HepG2 (cell line): ENCODE results near the gene TOR1AIP1. TPM values are rescaled to one million over a fixed set of nuclear protein-coding genes. Genes with fewer than 3 reads are reported as not detected.

Source experiments
- ATAC-seq: fragments of 200-7000 bp; cut with Tn5 transposase; 3 replicates; pipeline ENCODE4 v1.9.1; 2020; ENCODE audit warnings: mild to moderate bottlenecking, moderate library complexity
- BruUV-seq: library from RNA; stranded (reverse); fragments of 400-500 nt; replicated peaks from 2 replicates; lab custom pipeline; 2021; lab: Mats Ljungman, UMichigan
- CTCF ChIA-PET: fragments of 300-600 bp; formaldehyde crosslinking; extraction: SDS; loops from one replicate; lab custom pipeline; 2021; ENCODE audit warnings: low total read pairs, inconsistent platforms, low intra/inter-chr PET ratio; lab: Yijun Ruan, JAX
- POLR2A ChIA-PET: fragments of 350-600 bp; sonication (Branson Sonifier 250); formaldehyde crosslinking; loops from one replicate; lab custom pipeline; 2020; ENCODE audit warnings: antibody characterized with exemption, inconsistent platforms; lab: Yijun Ruan, JAX
- DNase-seq: peaks from one replicate; pipeline ENCODE4 v3.0.0-alpha.2; 2015; ENCODE audit warnings: low spot score
- FAIRE-seq: peaks from 3 replicates; lab custom pipeline; 2011; peaks lifted over from hg19 to GRCh38; lab: Jason Lieb, UNC
- H2AFZ ChIP-seq: one replicate; pipeline ENCODE4 v1.6.1; 2011; ENCODE audit warnings: low read length, inconsistent platforms
- H3K27ac ChIP-seq: fragments of 300-600 bp; 3 replicates; pipeline ENCODE4 v1.8.0; 2011; ENCODE audit warnings: mixed run types, mild to moderate bottlenecking, mixed read lengths, low read length, inconsistent platforms; ENCODE audit not compliant: insufficient read depth; ENCODE audit errors: extremely low read length
- H3K27me3 ChIP-seq, 2 experiments: fragments of 200-600 bp in 1 of 2; 2 replicates in 1 of 2; 3 replicates in 1 of 2; pipeline versions ENCODE4 v1.6.0 to v1.8.0; 2011; ENCODE audit warnings: low read length in 2 of 2, mild to moderate bottlenecking in 2 of 2, moderate library complexity in 2 of 2, inconsistent platforms in 1 of 2; ENCODE audit not compliant: insufficient read depth in 2 of 2, control insufficient read depth in 1 of 2
- H3K36me3 ChIP-seq, 2 experiments: fragments of 200-600 bp in 1 of 2; replicated peaks in 1 of 2; 2 replicates in 1 of 2; 3 replicates in 1 of 2; pipeline versions ENCODE4 v1.5.1 to v1.8.0; 2011; ENCODE audit warnings: low read length in 2 of 2, inconsistent platforms in 1 of 2; ENCODE audit not compliant: insufficient read depth in 2 of 2, control insufficient read depth in 1 of 2
- H3K4me1 ChIP-seq: 2 replicates; pipeline ENCODE4 v1.5.1; 2012; ENCODE audit warnings: low read length, inconsistent platforms; ENCODE audit not compliant: insufficient read depth
- H3K4me2 ChIP-seq: 2 replicates; pipeline ENCODE4 v1.6.0; 2011; ENCODE audit warnings: low read depth, low read length, inconsistent platforms
- H3K4me3 ChIP-seq, 3 experiments: fragments of 200-600 bp in 1 of 3; sonication (generic), shearing (Covaris generic) in 1 of 3; replicated peaks in 1 of 3; 2 replicates each; pipeline ENCODE4 v1.5.1; 2011 to 2016; ENCODE audit warnings: low read length in 3 of 3, inconsistent platforms in 2 of 3, low read depth in 2 of 3, mild to moderate bottlenecking in 2 of 3, control low read depth in 1 of 3, mixed read lengths in 1 of 3; ENCODE audit not compliant: insufficient read depth in 1 of 3
- H3K79me2 ChIP-seq: one replicate; pipeline ENCODE4 v1.6.1; 2011; ENCODE audit warnings: low read length, inconsistent platforms; ENCODE audit not compliant: insufficient read depth
- H3K9ac ChIP-seq: 2 replicates; pipeline ENCODE4 v1.6.0; 2011; ENCODE audit warnings: mild to moderate bottlenecking, low read depth, low read length, inconsistent platforms; ENCODE audit not compliant: insufficient read depth
- H3K9me3 ChIP-seq: 2 replicates; pipeline ENCODE4 v1.5.1; 2012; ENCODE audit warnings: mild to moderate bottlenecking, low read length
- H4K20me1 ChIP-seq: 2 replicates; pipeline ENCODE4 v1.6.0; 2011; ENCODE audit warnings: inconsistent platforms, mild to moderate bottlenecking, low read length, moderate library complexity; ENCODE audit not compliant: insufficient read depth
- ATF6 ChIP-seq: sonication (generic); formaldehyde crosslinking; conservative IDR thresholded peaks from 2 replicates; pipeline ENCODE4 v1.4.0; 2020; ENCODE audit warnings: missing genetic modification reagents
- GTF3A ChIP-seq: sonication (generic); formaldehyde crosslinking; conservative IDR thresholded peaks from 2 replicates; pipeline ENCODE4 v1.4.0; 2020; ENCODE audit warnings: mild to moderate bottlenecking, missing genetic modification reagents
- HNRNPH1 ChIP-seq: fragments of 200-400 bp; formaldehyde crosslinking; optimal IDR thresholded peaks from 2 replicates; pipeline ENCODE3; 2017; ENCODE audit warnings: mild to moderate bottlenecking, low read depth, low read length
- JUN ChIP-seq: sonication (generic); formaldehyde crosslinking; IDR thresholded peaks from 2 replicates; pipeline ENCODE4 v1.4.0; 2020; ENCODE audit warnings: mild to moderate bottlenecking, missing genetic modification reagents
- NPAS2 ChIP-seq: sonication (generic); formaldehyde crosslinking; IDR thresholded peaks from 2 replicates; pipeline ENCODE4 v1.8.0; 2022; ENCODE audit warnings: mild to moderate bottlenecking, missing genetic modification reagents, borderline replicate concordance
- SATB2 ChIP-seq: sonication (generic); formaldehyde crosslinking; IDR thresholded peaks from 2 replicates; pipeline ENCODE4 v1.5.0; 2020; ENCODE audit warnings: missing genetic modification reagents
- SP1 ChIP-seq, 2 experiments: fragments of 450-650 bp in 1 of 2; sonication (generic) in 1 of 2; formaldehyde crosslinking in 1 of 2; IDR thresholded peaks; 2 replicates each; pipeline versions ENCODE4 v1.4.0 to v1.6.1; 2016 to 2020; ENCODE audit warnings: missing genetic modification reagents in 1 of 2
- STAG1 ChIP-seq: sonication (generic); formaldehyde crosslinking; IDR thresholded peaks from 2 replicates; pipeline ENCODE4 v1.4.0; 2020; ENCODE audit warnings: missing genetic modification reagents
- TCF7L2 ChIP-seq: IDR thresholded peaks from 2 replicates; pipeline ENCODE4 v1.6.1; 2011; ENCODE audit warnings: mild to moderate bottlenecking, low read depth, low read length, moderate library complexity
- ZNF180 ChIP-seq: sonication (generic); formaldehyde crosslinking; IDR thresholded peaks from 2 replicates; pipeline ENCODE4 v1.4.0; 2020; ENCODE audit warnings: low read depth, missing genetic modification reagents, borderline replicate concordance
- ZNF281 ChIP-seq: sonication (generic); formaldehyde crosslinking; IDR thresholded peaks from 2 replicates; pipeline ENCODE4 v1.4.0; 2020; ENCODE audit warnings: missing genetic modification reagents, borderline replicate concordance
- ZNF329 ChIP-seq: sonication (generic); formaldehyde crosslinking; IDR thresholded peaks from 2 replicates; pipeline ENCODE4 v1.9.0; 2021; ENCODE audit warnings: low read depth, mild to moderate bottlenecking, missing genetic modification reagents
- ZNF569 ChIP-seq: sonication (generic); formaldehyde crosslinking; IDR thresholded peaks from 2 replicates; pipeline ENCODE4 v1.5.0; 2020; ENCODE audit warnings: mild to moderate bottlenecking, missing genetic modification reagents, moderate library complexity, borderline replicate concordance
- ZNF644 ChIP-seq: IDR thresholded peaks from 2 replicates; pipeline ENCODE4 v1.6.1; 2016; ENCODE audit warnings: low read depth
- ZNF670 ChIP-seq: sonication (generic); formaldehyde crosslinking; IDR thresholded peaks from 2 replicates; pipeline ENCODE4 v1.8.0; 2022; ENCODE audit warnings: mild to moderate bottlenecking, missing genetic modification reagents, borderline replicate concordance
- ZNF709 ChIP-seq: sonication (generic); formaldehyde crosslinking; IDR thresholded peaks from 2 replicates; pipeline ENCODE4 v1.5.0; 2020; ENCODE audit warnings: mild to moderate bottlenecking, missing genetic modification reagents
- ZNF772 ChIP-seq: sonication (generic); formaldehyde crosslinking; IDR thresholded peaks from 2 replicates; pipeline ENCODE4 v1.5.0; 2020; ENCODE audit warnings: mild to moderate bottlenecking, missing genetic modification reagents
- WGBS: methylation state at CpG from one replicate; pipeline ENCODE4 v1.1.6; 2017; ENCODE audit warnings: low lambda C conversion rate; 5-methylcytosine and 5-hydroxymethylcytosine counted together
- in situ Hi-C: cut with HindIII; loops from 2 replicates; pipeline ENCODE4 v1.10.0; 2017; ENCODE audit warnings: low pct_unique_long_range_greater_than_20kb; ENCODE audit not compliant: extremely low pct_ligation_motif_present
- intact Hi-C: fragments of 100-400 bp; cut with micrococcal nuclease; formaldehyde crosslinking; loops from one replicate; pipeline ENCODE4 v1.10.0; 2022; ENCODE audit not compliant: unreplicated experiment
- polyA plus RNA-seq, 8 experiments: library from polyadenylated mRNA; depleted of rRNA in 3 of 8; stranded (reverse) in 7 of 8; unstranded in 1 of 8; fragments of >200 nt; fragmentation: Illumina TruSeq in 4 of 8; extraction: Trizol in 4 of 8; gene quantifications; 2 replicates each; pipeline versions ENCODE4 v1.2.1 to v1.2.3, GENCODE V29; 2011 to 2016; ENCODE audit warnings: low read depth in 4 of 8, missing spikeins in 1 of 8, mixed read lengths in 1 of 8; ENCODE audit not compliant: insufficient read depth in 1 of 8
- total RNA-seq, 5 experiments: library from RNA; depleted of rRNA; stranded (reverse); fragments of >200 nt; fragmentation: Illumina TruSeq; extraction: Trizol; gene quantifications; 2 replicates each; pipeline ENCODE4 v1.2.3, GENCODE V29; 2016; ENCODE audit warnings: low read depth in 1 of 5
- TF ChIP-seq, protein P1 (sequence below): sonication (generic); formaldehyde crosslinking; IDR thresholded peaks from 2 replicates; pipeline ENCODE4 v1.5.1; 2020; ENCODE audit warnings: missing genetic modification reagents, mild to moderate bottlenecking, borderline replicate concordance

Gene TOR1AIP1
- total and polyA plus RNA-seq, 2 of the 13 experiments (the other 11 are each of a cell fraction or from before 2014, with no cell fraction given): 15.6 to 29.0 TPM

DNA sequence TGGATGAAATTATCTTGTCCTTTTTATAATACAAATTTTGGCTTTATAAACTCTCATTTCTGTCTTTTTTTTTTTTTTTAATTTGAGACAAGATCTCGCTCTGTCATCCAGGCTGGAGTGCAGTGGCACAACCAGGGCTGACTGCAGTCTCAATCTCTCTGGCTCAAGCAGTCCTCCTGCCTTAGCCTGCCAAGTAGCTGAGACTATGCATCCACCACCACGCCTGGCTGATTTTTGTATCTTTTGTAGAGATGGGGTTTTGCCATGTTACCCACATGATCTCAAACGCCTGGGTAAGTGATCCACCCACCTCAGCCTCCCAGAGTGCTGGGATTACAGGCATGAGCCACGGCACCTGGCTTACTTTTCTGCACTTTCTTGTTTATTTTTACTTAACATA, 7.5 kb downstream of the TOR1AIP1 start:
- CTCF ChIA-PET: no interaction called here
- in situ Hi-C loops: no loop called here

More for the DNA sequence above, 7.5 kb downstream of the TOR1AIP1 start:
- Histone ChIP-seq H3K27ac (no peak overlapping the region), H3K4me2 (no peak overlapping the region), H2AFZ (no peak overlapping the region), H3K9me3 (no peaks in the 10 kb centered on the region), H3K79me2 (peaks cover 12% of the 10 kb centered on the region), H4K20me1 (no peaks in the 10 kb centered on the region), H3K4me3 (no peak overlapping the region), H3K9ac (no peak overlapping the region), H3K27me3 (no peaks in the 10 kb centered on the region; a peak in 1 of 5 replicates), H3K36me3 (peaks cover 5 to 33% of the 10 kb centered on the region in 2 experiments), H3K4me1 (peaks cover 7% of the 10 kb centered on the region)
- no TSS peak for BruUV-seq
- intact Hi-C loops: no loop called here
- FAIRE-seq (no peak), ATAC-seq (no peak), DNase-seq (no peak)
- 98% methylated on average over 4 of the region's 4 CpGs for WGBS
- TF ChIP-seq SATB2 (CRISPR knock-in tag): no peak
- no peak for TF ChIP-seq ZNF644
- TF ChIP-seq SP1 (IDR thresholded peaks at IDR 0.05): no peak
- TF ChIP-seq SP1 (CRISPR knock-in tag; IDR thresholded peaks at IDR 0.05): no peak
- TF ChIP-seq ZNF670 (CRISPR knock-in tag): no peak
- no peak for TF ChIP-seq ZNF329
- TF ChIP-seq TCF7L2: no peak
- no peak for TF ChIP-seq ZNF281 (CRISPR knock-in tag)
- no peak for TF ChIP-seq ZNF569
- TF ChIP-seq, protein P1, sequence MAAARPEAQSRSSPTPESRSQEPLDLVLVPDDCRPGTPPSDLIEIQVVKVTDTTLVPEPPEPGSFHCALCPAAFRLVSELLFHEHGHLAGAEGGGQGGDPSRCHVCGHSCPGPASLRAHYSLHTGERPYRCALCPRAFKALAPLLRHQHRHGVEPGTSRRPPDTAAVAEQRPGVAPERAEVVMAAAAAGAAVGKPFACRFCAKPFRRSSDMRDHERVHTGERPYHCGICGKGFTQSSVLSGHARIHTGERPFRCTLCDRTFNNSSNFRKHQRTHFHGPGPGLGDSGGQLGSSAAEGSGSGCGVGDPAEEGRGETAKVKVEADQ (CRISPR knock-in tag): no peak
- TF ChIP-seq GTF3A (CRISPR knock-in tag): no peak
- TF ChIP-seq ATF6: no peak
- TF ChIP-seq ZNF180 (CRISPR knock-in tag): no peak
- no peak for TF ChIP-seq JUN (CRISPR knock-in tag)
- TF ChIP-seq ZNF772 (CRISPR knock-in tag): no peak
- TF ChIP-seq HNRNPH1: no peak
- TF ChIP-seq NPAS2 (CRISPR knock-in tag): no peak
- no peak for TF ChIP-seq STAG1 (CRISPR knock-in tag)
- TF ChIP-seq ZNF709 (CRISPR knock-in tag): no peak
- POLR2A ChIA-PET: no interaction called here
